Psoas muscle (tissue), 8 donors: ENCODE results near the gene RBBP8NL. TPM values are rescaled to one million over a fixed set of nuclear protein-coding genes. Genes with fewer than 3 reads are reported as not detected.

Experiments used
- ATAC-seq, 4 donors: fragments of 200-7000 bp; cut with Tn5 transposase; one replicate each; pipeline ENCODE4 v1.9.1; 2020; ENCODE audit warnings: moderate library complexity in 3 of 4, mild to moderate bottlenecking in 2 of 4
- DNase-seq, 2 donors: peaks; one replicate each; pipeline ENCODE4 v3.0.0-alpha.2; 2020
- H3K27ac ChIP-seq: fragments of 200-600 bp; one replicate; pipeline ENCODE4 v1.8.0; 2022
- H3K27me3 ChIP-seq, 3 donors: fragments of 200-600 bp in 1 of 3; one replicate each; pipeline versions ENCODE4 v1.6.1 to v1.8.0; 2013 to 2022; ENCODE audit warnings: low read length in 2 of 3, mild to moderate bottlenecking in 2 of 3, moderate library complexity in 1 of 3; ENCODE audit not compliant: insufficient read depth in 3 of 3
- H3K36me3 ChIP-seq, 2 donors: fragments of 200-600 bp in 1 of 2; one replicate each; pipeline versions ENCODE4 v1.6.1 to v1.8.0; 2013 to 2022; ENCODE audit warnings: low read depth in 1 of 2, mild to moderate bottlenecking in 1 of 2, moderate library complexity in 1 of 2; ENCODE audit not compliant: insufficient read depth in 1 of 2
- H3K4me1 ChIP-seq: fragments of 200-600 bp; one replicate; pipeline ENCODE4 v1.8.0; 2022
- H3K4me3 ChIP-seq: fragments of 200-600 bp; one replicate; pipeline ENCODE4 v1.8.0; 2022; ENCODE audit warnings: mild to moderate bottlenecking
- H3K9me3 ChIP-seq: fragments of 200-600 bp; one replicate; pipeline ENCODE4 v1.8.0; 2022
- WGBS, 3 donors: extraction: QIAGEN DNeasy Blood & Tissue Kit; methylation state at CpG; one replicate each; pipeline versions ENCODE4 v1.1.6 to v1.1.7; 2013; 5-methylcytosine and 5-hydroxymethylcytosine counted together
- intact Hi-C, 2 donors: fragments of 100-400 bp; cut with DNase I; formaldehyde crosslinking; loops; one replicate each; pipeline versions ENCODE4 v1.11.0 to v1.14.2; 2022
- polyA plus RNA-seq, 3 donors: library from polyadenylated mRNA; stranded (reverse); fragments of 200-250 nt; gene quantifications; one replicate each; pipeline ENCODE4 v1.2.3, GENCODE V29; 2013
- total RNA-seq, 4 donors: library from RNA; stranded (reverse); fragmentation: NEBNext Ultra II Directional in 2 of 4; extraction: Animal tissue kit (Norgen Biotek cat#: 25700) in 2 of 4; gene quantifications; one replicate each; pipeline versions ENCODE4 v1.2.1 to v1.2.4, GENCODE V29; 2021 to 2023
- TF ChIP-seq, protein P1 (sequence below): fragments of 200-600 bp; IDR thresholded peaks from one replicate; pipeline ENCODE4 v1.8.0; 2022; ENCODE audit warnings: antibody characterized with exemption
- donor health status: healthy with polysubstance abuse.
- donor health status: DM: no; HTN: no; CAD: no; lungs with moderate emphysema.
- donor health status: Bipolar disorder and iron deficiency.
- donor health status: healthy.
- donor health status: DM: yes; HTN: yes; CAD: no.
- donor health status: DM: no; HTN: no; CAD: no.
- donor health status: DM: no; HTN: no; CAD: no.
- donor health status: DM: yes; HTN: yes; CAD: no.

Gene RBBP8NL
- total and polyA plus RNA-seq, 7 donors: 0.03 to 0.08 TPM; not detected in 5

DNA sequence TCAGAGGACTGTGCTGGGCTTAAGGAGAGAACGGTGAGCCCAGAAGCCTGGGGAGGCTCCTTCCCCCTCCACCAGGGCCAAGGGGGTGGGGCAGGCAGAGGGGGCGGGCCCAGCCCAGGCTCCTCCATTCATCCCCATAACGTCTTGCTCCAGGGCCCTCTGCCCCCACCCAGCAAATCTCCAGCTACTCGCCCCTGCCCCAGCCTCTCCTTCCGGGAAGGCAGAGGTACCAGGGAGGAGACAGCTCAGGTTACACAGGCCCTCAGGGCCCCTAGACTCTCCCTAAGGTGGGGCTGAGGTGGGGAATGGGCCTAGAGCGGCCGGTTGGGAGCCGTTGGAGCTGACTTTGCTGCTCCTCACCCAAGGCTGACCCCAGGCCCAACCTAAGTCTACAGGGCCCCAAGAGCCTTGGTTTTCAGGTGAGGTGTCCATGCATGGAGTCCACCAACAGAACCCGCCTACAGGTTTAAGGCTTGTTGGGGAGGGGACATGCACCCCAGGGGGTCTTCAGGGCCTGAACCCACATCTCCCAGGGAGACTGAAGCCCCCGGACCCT lies 61.4 kb downstream of the RBBP8NL start:
- intact Hi-C loops: no loop called here
- Histone ChIP-seq H3K27me3 (no peaks in the 10 kb centered on the region), H3K9me3 (no peaks in the 10 kb centered on the region), H3K27ac (peak overlapping the region; percentile 87), H3K4me3 (peak overlapping the region; percentile 75), H3K36me3 (peaks cover 0 to 5% of the 10 kb centered on the region in 2 donors), H3K4me1 (peaks cover 66% of the 10 kb centered on the region)
- TF ChIP-seq, protein P1, sequence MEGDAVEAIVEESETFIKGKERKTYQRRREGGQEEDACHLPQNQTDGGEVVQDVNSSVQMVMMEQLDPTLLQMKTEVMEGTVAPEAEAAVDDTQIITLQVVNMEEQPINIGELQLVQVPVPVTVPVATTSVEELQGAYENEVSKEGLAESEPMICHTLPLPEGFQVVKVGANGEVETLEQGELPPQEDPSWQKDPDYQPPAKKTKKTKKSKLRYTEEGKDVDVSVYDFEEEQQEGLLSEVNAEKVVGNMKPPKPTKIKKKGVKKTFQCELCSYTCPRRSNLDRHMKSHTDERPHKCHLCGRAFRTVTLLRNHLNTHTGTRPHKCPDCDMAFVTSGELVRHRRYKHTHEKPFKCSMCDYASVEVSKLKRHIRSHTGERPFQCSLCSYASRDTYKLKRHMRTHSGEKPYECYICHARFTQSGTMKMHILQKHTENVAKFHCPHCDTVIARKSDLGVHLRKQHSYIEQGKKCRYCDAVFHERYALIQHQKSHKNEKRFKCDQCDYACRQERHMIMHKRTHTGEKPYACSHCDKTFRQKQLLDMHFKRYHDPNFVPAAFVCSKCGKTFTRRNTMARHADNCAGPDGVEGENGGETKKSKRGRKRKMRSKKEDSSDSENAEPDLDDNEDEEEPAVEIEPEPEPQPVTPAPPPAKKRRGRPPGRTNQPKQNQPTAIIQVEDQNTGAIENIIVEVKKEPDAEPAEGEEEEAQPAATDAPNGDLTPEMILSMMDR: no peak
- 27 to 30% (median 29%) methylated on average over 9 to 10 of the region's 10 CpGs for WGBS, 3 donors
- peak in 3 of 4 donors; percentile 3 to 24 (median 5) for ATAC-seq
- DNase-seq: peak; percentile 27 to 54

DNA sequence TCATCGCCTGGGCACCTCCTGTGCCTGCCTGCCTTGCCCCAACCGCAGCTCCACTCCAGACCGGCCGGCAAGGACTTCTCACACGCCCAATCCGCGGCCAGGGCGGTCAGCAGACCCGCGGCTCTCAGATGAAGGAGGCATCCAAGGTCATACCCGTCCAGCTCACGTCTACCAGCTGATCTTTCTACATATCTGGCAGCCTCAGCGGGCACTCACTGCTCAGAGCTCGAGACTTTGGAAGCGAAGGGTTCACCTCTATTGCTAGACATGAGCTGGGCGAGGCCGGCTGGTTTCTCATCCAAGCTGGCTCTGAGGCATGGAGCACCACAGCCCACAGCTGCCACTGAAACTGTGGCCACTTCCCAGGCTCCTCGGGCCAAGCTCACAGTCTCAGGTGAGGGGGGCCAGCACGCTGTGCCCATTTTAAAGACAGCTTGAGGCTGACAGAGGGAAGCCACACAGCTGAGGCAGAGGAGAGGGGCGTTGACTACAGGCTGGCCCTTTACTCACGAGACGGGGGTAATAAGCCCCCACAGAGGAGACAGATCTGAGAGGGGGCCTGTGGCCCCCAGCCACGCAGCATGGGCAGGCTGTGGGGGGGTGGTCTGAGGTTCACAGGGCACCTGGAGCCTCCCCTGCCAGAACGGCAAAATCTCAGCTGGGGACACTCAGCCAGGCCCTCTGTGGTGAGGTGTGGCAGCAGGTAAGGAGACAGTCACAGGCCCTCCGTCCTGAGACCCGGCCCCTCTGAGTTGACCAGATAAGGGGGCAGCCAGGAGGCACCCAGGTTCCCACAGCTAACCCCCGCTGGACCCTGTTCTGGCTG lies 62.2 kb downstream of the RBBP8NL start:
- H3K27ac ChIP-seq: peak overlapping the region; percentile 87
- TF ChIP-seq, protein P1: no peak
- WGBS, 3 donors: 22 to 30% (median 29%) methylated on average over 27 of the region's 27 CpGs
- H3K9me3 ChIP-seq: no peaks in the 10 kb centered on the region
- peak; percentile 64 to 77 (median 70) for ATAC-seq
- DNase-seq: peak; percentile 73 to 84
- H3K27me3 ChIP-seq: no peaks in the 10 kb centered on the region
- H3K4me3 ChIP-seq: peak overlapping the region; percentile 75
- H3K36me3 ChIP-seq: peaks cover 0 to 5% of the 10 kb centered on the region in 2 donors
- intact Hi-C loops: no loop called here
- peaks cover 65% of the 10 kb centered on the region for H3K4me1 ChIP-seq

DNA sequence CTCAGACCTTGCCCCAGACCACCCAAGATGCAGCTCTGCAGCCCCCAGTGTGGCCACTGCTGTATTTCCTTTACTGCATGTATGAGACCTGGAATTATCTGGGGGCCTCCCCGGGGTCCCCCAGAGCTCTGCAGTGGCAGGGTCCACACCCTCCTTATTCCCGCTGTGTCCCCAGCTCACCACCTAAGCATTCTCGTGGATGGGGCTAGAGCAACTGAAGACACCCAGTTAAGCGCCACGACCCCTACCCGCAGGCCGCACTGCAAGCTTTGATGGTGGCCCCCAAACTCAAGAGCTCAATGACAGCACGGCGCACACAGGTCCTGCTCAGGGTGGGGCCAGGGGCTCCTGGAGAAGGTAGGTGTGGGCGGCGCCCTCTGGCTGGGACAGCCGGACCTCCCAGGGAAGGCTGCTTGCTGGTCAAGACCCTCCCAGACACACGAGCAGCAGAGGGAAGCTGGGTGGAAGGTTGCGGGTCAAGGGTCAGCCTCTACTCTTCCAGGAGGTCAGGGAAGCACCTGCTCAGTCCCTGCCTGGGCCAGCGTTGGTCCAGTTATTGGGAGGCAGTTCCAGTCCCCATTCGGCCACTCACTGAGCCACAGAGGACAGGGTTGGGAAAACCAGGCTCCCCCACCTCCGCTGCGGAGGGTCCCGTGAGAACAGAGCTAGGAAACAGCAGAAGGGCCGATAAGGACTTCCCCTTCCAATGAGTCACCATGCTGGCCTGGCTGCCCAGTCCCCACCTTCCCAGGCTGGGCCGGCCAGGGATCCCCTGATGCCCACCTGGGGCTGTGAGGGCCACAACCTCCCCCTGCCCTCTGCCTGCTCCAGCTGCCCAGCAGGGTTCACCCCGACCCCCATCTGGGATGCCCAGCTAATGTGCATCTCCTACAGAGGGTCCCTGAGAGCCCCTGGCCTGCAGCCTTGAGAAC lies 63.2 kb downstream of the RBBP8NL start:
- ATAC-seq (peak in 1 of 4 donors; percentile 15), DNase-seq (peak; percentile 46 to 64)
- peak overlapping the region; percentile 87 for H3K27ac ChIP-seq
- no peaks in the 10 kb centered on the region for H3K9me3 ChIP-seq
- peaks cover 61% of the 10 kb centered on the region for H3K4me1 ChIP-seq
- 71 to 75% (median 73%) methylated on average over 18 to 22 of the region's 22 CpGs for WGBS, 3 donors
- intact Hi-C loops: no loop called here
- peak overlapping the region; percentile 75 for H3K4me3 ChIP-seq
- peaks cover 0 to 5% of the 10 kb centered on the region in 2 donors for H3K36me3 ChIP-seq
- TF ChIP-seq, protein P1: no peak
- H3K27me3 ChIP-seq: no peaks in the 10 kb centered on the region

DNA sequence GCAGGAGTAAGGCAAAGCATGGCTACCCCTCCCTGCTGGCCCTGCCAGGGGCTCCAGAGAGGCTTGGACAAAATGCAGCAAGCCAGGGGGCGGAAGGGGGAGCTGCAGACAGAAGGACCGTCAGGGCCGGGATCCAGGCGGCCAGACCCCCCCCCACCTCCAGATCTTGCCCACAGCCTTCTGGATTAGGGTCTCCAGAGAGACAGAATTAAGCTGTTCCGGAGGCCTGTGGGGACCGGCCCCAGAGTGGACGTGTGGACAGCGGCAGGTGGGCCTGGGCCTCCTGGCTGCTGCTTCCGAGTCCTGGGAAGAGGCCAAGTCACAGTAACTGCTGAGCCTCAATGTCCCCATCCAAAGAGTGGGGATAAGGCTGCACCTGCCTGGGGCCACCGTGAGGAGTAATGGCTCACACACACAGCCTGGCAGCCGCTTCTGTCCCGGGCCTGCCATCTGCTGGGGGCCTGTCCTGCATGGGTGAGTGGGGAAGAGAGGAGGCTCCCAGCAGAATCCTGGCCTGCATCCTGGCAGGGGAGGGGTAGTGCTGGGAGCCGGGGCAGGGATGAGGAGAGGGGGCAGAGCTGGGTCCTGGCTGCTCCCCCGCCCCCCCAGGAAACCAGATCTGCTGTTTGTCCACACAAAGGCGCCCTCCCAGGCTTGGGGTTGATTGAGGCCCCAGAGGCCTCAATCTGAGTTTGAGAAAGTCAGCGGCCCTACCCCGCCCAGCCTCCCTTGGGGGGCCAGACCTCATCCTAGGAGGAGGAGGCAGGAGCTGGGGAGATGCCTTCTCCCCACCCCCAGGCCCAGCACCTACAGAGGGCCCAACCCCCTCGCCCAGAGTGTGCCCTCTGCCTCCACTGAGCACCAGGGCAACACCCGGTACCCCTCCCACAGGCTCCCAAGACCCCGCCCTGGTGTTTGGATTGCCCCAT lies 64.1 kb downstream of the RBBP8NL start:
- Histone ChIP-seq H3K36me3 (peaks cover 0 to 5% of the 10 kb centered on the region in 2 donors), H3K4me1 (peaks cover 60% of the 10 kb centered on the region), H3K4me3 (no peak overlapping the region), H3K27ac (peak overlapping the region; percentile 87), H3K9me3 (no peaks in the 10 kb centered on the region), H3K27me3 (no peaks in the 10 kb centered on the region)
- intact Hi-C loops: no loop called here
- no peak for ATAC-seq
- TF ChIP-seq, protein P1: no peak
- DNase-seq: peak; percentile 12 to 55
- 59 to 64% (median 62%) methylated on average over 18 to 20 of the region's 20 CpGs for WGBS, 3 donors
